Activated CD4-positive, alpha-beta T cell treated with anti-CD3 and anti-CD28 coated beads, Interleukin-2, Interleukin-4, amounts not matched to agents 100 ng/mL and 50 ng/mL, durations not matched to agents 16 hours and 8 hours (primary cell): ENCODE data around the gene PTPRR.

ENCODE experiments used
- DNase-seq: peaks from one replicate; pipeline ENCODE4 v3.0.0-alpha.2; 2020; ENCODE audit warnings: low spot score

The PTPRR gene

GRCh38 chr12:70796989-70797388 is 123.5 kb downstream of the PTPRR start:
- no peak for DNase-seq

GRCh38 chr12:70795608-70796007 is 124.9 kb downstream of the PTPRR start:
- DNase-seq: no peak

GRCh38 chr12:70794131-70794530 is 126.4 kb downstream of the PTPRR start:
- DNase-seq: no peak

- DNase-seq: no peak
Observed at GRCh38 chr12:70788774-70789173, 131.8 kb downstream of the PTPRR start.

- DNase-seq: no peak
Observed at GRCh38 chr12:70787612-70788011, 132.9 kb downstream of the PTPRR start.

GRCh38 chr12:70785896-70786295 is 134.6 kb downstream of the PTPRR start:
- no peak for DNase-seq

GRCh38 chr12:70784042-70784668 is 136.4 kb downstream of the PTPRR start:
- DNase-seq: no peak

GRCh38 chr12:70783455-70783854 is 137.1 kb downstream of the PTPRR start:
- DNase-seq: no peak

- no peak for DNase-seq
Observed at GRCh38 chr12:70779250-70779649, 141.3 kb downstream of the PTPRR start.

- DNase-seq: no peak
Observed at GRCh38 chr12:70774055-70774454, 146.5 kb downstream of the PTPRR start.

GRCh38 chr12:70772836-70773235 is 147.7 kb downstream of the PTPRR start:
- DNase-seq: no peak

GRCh38 chr12:70771581-70771980 is 149.0 kb downstream of the PTPRR start:
- DNase-seq: no peak

GRCh38 chr12:70763666-70764065 is 156.9 kb downstream of the PTPRR start:
- DNase-seq: no peak

GRCh38 chr12:70762000-70762399 is 158.5 kb downstream of the PTPRR start:
- DNase-seq: no peak

GRCh38 chr12:70759161-70759918 is 161.2 kb downstream of the PTPRR start:
- DNase-seq: no peak

- DNase-seq: no peak
Observed at GRCh38 chr12:70758494-70758845, 162.1 kb downstream of the PTPRR start.

- no peak for DNase-seq
Observed at GRCh38 chr12:70757830-70758493, 162.6 kb downstream of the PTPRR start.

- no peak for DNase-seq
Observed at GRCh38 chr12:70756791-70757190, 163.7 kb downstream of the PTPRR start.

- DNase-seq: peak; percentile 2
Observed at GRCh38 chr12:70756118-70756517, 164.4 kb downstream of the PTPRR start.

- no peak for DNase-seq
Observed at GRCh38 chr12:70754330-70754741, 166.2 kb downstream of the PTPRR start.

GRCh38 chr12:70752327-70752726 is 168.2 kb downstream of the PTPRR start:
- DNase-seq: no peak

- DNase-seq: no peak
Observed at GRCh38 chr12:70749931-70750330, 170.6 kb downstream of the PTPRR start.

- DNase-seq: no peak
Observed at GRCh38 chr12:70748809-70749208, 171.7 kb downstream of the PTPRR start.
